HG02884 (cell line): ENCODE measurements around the gene TNP2.
"Not testable (repeated sequence)": the region's sequence is repeated elsewhere in the genome, so short reads cannot be mapped to it uniquely, and the experiment has no call there.

Experiments used
- ATAC-seq: cut with Tn5 transposase; IDR thresholded peaks from one replicate; pipeline ENCODE4 v1.9.1; 2021; ENCODE audit warnings: mild to moderate bottlenecking, moderate library complexity; ENCODE audit not compliant: unreplicated experiment

Gene TNP2

DNA sequence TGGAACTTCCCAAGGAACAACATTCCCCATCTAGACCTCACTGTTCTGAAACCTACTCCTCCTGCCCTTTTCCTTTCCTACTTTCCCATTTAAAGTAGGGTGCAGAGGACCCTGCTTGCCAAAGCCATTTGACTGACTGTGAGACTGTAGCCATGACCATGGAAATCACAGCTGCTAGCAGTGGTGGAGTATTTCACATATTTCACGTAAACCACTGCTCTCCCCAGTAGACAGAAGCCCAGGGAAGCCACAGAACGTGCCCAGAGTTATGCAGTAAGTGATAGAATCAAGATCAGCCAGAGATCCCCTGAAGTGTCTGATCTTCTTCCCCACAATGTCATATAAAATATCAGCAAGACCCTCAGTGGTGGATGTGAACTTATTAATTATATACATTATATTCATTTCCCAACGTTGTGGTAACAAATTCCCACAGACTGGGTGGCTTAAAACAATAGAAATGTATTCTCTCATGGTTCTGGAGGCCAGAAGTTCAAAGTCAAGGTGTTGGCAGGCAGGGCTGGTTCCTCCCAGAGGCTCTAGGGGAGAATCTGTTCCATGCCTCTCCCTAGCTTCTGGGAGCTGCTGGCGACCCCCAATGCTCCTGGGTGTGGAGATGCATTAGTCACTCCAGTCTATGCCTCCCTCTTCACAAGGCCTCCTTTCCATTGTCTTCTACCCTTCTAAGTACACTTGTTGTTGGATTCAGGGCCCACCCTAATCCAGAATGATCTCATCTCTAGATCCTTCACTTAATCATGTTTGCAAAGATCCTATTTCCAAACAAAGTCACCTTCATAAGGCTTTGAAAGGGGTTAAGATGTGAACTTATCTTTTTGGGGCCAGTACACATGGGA lies 32.7 kb upstream of the TNP2 start:
- ATAC-seq: no peak

DNA sequence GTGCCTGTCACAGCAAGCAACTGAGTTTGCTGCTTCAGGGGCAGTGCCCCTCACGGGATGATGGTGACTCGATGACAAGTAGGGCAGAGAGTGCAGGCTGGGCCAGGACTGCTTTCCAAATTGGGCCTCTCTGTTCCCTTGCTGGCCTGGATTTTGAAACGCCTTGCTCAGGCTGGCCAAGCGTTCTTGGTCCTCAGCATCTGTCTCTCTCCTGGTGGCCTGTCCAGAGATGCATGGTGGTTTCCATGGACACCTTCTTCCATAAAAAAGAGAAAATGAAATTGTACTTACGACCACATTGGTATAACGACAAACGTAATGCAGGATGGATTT lies 31.4 kb upstream of the TNP2 start:
- ATAC-seq: no peak

DNA sequence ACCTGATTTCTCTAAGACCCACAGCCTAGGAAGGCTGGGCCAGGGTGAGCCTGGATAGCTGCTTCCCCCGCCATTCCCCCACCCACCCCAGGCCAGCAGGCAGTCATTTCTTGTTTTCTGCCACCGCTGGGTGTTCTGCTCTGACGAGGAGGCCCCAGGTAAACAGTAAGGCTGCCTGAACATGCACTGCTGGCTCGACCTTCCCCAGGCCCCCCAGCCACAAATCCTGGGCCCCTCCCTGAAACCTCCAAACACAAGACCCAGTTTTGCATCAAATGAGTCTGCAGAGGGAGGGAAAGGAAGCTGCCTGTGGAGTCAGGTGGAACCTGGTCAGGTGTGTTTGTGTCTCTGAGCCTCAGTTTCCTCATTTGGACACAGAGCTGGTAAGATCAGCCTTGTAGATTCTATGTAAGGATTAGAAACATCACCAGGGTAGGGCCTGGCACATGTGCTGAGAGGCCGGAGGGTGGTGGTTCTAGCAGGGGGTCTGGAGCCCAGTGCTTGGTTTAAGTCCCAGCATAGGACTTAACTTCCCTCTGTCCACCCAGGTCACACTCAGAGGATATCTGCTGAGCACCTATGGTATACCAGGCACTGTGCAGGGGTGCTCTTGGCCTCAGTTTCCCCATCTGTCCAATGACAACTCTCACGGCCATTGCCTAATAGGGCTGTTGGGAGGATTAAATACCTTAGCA lies 30.9 kb upstream of the TNP2 start:
- ATAC-seq: no peak

DNA sequence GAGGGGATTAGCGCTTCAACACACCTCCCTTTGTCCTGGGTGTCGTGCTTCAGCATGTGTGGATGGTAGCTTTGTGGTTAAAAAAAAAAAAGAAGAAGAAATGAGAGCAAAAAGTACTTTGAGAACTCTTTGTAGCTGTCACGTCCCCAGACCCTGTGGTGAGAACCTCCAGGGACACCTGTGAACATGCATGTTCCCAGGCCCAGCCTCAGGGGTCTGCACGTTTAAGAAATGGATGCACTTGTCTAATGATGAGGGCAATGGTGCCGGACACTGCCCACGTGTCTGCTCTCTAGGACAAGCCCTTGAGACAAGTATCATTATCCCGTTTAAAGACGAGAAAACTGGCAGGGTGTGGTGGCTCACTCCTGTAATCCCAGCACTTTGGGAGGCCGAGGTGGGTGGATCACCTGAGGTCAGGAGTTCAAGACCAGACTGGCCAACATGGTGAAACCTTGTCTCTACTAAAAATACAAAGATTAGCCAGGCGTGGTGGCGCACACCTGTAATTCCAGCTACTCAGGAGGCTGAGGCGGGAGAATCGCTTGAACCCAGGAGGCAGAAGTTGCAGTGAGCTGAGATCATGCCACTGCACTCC lies 29.9 kb upstream of the TNP2 start:
- ATAC-seq: not testable (repeated sequence)

DNA sequence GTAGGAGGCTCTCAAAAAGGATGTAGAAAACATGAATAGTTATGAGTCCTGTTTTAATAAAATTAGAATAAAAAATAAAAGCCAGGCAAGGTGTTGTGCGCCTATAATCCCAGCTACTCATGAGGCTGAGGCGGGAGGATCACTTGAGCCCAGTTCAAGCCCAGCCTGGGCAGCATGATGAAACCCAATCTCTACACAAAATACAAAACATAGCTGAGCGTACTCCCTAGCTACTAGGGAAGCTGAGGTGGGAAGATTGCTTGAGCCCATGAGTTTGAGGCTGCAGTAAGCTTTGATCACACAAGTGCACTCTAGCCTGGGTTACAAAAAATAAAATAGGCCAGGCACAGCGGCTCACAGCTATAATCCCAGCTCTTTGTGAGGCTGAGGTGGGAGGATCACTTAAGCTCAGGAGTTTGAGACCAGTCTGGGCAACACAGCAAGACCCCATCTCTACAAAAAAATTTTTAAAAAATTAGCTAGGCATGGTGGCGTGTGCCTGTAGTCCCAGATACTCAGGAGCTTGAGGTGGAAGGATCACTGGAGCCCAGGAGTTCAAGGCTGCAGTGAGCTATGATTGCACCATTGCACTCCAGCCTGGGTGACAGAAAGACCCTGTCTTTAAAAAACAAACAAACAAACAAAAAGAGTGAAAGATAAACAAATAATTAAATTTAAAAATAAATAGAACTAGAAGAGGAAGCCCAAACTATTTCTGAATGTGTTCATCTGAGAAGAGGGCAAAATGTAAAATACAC lies 29.2 kb upstream of the TNP2 start:
- no peak for ATAC-seq

DNA sequence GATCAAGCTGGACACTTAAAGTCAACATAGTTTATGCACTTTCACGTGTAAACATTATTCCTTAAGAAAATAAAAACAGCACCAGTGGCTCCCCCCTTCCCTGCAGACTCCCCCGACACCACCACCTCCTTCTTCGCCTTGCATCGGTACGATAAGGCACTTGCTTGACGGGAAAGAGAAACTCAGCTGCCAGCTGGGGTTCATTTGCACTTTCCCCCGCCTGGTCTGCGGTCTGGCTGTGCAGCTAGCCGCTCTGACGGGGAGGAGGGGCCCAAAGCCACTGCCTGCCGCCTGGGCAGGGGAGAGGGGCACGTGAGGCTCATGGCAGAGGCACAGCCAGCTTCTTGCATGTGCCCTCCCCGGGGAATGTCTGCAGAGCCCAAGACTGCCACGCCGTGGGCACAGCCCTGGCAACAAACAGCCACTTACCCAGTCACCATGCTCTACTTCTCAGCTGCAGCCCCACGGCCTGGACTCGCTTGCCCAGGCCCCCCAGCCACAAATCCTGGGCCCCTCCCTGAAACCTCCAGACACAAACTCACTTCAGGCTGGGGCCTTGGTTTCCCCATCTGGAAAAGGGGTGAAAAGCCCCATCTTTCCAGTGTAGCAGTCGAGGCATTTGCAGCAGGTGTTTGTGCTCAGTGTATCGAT lies 28.5 kb upstream of the TNP2 start:
- ATAC-seq: peak; percentile 71

DNA sequence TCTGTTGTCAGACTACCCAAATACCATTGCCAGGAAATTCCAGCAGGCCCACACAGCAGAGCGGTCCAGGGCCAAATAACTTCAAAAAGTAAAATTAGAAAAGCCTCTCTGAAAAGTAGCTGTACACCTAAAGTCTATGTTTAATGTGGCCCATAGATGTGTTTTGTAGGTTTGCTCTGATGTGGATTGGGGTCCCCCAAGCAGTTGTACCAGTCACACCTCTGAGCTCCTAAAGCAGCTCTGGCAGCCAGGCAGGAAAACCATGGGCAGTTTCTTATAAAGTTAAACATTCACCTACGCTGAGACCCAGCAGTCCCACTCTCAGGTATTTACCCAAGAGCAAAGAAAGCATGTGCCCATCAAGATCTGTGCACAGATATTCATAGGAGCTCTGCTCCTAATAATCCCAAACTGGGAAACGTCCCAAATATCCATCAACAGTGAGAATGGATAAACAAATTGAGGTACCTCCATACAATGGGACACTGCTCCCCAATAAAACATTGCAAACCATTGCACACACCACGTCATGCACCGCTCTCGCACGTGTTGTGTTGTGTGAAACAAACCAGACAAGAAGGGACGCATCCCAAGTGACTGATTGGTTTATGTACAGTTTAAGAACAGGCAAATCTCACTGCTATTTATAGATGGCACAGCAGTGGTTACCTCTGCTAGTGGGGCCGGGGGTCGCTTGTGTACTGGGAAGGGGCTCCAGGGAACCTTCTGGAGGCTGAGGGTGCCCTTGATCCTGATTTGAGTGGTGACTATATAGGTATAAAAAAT lies 27.8 kb upstream of the TNP2 start:
- ATAC-seq: no peak

DNA sequence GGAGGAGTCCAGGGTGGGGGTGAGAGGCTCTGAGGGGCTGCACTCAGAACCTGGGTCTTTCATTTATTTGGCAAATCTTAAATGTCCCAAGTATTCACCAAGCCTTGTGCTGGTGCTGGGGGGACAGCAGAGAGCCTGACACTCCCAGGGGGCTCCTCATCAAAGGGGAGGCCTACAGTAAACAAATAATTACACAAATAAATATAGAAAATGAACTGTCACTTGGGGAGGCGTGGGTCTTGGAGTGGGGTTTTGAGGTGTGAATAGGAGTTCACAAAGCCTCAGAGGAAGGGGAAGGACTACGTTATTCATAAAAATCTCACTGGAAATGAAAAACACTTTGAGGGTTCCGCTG lies 27.2 kb upstream of the TNP2 start:
- ATAC-seq: no peak

DNA sequence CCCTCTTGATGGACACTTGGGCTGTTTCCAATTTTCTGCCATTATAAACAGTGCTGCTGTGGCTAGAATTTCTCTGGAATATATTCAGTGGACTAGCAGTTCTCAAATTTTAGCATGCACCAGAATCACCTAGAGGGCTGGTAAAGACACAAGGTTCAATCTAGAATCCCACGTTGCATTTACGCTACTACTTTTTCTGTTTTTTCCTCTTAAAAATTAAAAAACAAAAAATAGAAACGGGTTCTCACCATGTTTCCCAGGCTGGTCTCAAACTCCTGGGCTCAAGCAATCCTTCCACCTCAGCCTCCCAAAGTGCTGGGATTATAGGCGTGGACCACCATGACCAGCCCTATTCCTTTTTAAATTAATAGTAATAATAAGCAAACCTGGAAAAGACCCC lies 26.5 kb upstream of the TNP2 start:
- no peak for ATAC-seq

DNA sequence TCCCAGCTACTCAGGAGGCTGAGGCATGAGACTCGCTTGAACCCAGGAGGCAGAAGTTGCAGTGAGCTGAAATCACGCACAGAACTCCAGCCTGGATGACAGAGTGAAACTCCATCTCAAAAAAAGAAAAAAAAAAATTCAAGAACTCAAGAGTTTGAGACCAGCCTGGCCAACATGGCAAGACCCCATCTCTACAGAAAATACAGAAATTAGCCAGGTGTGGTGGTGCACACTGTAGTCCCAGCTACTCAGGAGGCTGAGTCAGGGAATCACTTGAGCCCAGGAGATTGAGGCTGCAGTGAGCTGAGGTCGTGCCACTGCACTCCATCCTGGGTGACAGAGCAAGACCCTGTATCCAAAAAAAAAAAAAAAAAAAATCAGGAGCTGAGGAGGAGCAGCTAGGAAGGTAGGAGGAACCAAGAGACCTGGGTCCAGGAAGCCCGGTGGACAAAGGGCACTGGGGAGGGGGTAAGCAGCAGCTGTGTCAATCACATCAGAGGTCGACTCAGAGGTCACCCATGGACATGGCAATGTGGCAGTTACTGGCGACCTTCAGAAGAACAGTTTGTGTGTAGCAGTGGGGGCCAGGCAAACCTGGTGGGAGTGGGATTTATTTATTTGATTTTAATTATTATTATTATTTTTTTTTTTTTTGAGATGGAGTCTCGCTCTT lies 23.1 kb upstream of the TNP2 start:
- no peak for ATAC-seq

DNA sequence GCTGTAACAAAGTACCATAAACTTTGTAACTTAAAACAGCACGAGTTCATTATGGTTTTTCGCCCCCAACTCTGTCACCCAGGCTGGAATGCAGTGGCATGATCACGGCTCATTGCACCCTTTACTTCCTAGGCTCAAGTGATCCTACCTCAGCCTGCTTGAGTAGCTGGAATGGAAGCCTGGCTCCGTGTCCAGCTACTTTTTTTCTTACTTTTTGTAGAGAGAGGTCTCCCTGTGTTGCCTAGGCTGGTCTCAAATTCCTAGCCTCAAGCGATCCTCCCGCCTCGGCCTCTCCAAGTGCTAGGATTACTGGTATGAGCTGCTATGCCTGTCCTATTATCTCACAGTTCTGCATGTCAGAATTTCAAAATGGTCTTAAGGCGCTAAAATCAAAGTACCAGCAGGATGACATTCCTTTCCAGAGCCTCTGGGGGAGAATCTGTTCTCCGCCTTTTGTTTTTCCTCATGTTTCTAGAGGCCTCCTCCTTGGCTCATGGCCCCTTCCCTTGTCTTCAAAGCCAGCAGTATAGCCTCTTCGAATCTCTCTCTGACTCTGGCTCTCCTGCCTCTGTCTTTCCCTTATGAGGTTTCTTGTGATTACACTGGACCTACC lies 22.1 kb upstream of the TNP2 start:
- no peak for ATAC-seq

DNA sequence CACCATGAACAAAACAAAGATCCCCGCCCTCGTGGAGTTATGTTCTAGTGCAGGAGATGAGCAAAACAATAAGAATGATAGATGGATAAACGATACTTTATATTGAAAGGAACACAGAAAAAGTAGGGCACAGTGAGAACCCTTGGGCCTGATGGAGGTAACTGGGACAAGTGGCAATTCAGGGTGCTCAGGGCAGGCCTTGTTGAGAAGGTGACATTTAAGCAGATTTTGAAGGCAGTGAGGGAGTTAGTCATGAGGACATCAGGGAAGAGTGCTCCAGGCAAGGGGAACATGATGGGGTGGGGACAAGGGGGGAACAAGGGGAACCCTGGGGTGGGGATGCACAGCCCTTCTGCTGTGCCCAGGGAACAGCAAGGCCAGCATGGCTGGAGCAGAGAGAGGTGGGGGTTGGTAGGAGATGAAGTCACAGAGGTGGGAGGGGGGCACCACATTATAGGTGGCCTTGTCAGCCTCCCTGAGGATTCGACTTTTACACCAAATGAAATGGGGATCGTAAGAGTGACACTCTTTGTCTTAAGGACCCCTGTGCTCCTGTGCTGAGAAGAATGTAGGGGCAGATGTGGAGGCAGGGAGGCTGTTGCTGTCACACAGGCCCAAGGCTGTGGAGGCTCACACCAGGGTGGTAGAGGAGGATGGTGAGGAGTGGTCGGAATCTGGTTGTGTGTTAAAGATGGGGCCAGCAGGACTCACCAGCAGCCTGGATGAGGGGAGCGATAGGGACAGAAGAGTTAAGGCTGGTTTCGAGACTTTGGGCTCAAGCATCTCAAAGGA lies 21.2 kb upstream of the TNP2 start:
- ATAC-seq: no peak

DNA sequence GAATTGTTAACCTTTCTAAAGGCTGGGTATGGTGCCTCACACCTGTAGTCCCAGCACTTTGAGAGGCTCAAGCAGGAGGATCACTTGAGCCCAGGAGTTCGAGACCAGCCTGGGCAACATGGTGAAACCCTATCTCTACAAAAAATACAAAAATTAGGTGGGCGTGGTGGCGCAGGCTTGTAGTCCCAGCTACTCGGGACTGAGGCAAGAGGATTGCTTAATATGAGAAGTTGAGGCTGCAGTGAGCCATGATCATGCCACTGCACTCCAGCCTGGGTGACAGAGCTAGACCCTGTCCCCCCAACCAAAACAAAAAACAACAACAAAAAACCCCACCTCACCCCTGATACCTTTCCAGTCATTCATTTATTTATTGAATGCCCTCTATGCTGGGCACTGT lies 20.6 kb upstream of the TNP2 start:
- not testable (repeated sequence) for ATAC-seq

DNA sequence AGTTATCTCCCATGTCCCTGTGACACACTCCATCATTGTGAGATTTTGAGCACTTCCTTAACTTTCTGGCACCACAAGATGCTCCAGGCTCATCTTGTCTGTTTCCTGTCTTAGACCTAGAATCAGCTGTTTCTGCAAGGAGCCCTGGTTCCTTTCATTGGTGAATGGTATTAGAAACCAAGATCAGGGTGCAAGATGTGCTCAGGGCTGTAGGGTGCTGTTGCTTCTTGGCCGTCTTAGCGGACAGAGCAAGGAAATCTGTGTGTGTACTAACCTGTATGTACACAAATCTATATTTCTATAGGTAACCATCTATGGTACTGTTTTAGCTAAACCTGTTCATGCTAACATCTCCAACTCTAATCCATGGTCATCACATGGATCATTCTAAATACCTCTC lies 20.1 kb upstream of the TNP2 start:
- no peak for ATAC-seq

DNA sequence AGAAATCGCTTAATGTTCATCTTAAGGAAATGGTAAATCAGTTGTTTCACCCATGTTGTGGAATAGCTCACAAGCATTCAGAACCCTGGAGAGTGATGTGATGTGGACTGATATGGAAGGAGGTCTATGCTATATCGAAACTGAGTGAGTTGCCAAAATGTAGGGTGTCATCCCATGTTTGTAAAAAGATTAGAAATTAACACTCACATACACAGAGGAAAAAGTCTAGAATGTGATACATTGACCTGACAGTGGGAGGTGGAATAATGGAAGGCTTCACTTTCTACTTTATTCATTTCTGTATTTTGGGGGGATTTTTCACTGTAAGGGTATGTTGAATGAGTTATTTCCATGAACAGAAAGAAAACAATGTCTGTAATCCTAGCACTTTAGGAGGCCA lies 16.7 kb upstream of the TNP2 start:
- no peak for ATAC-seq

DNA sequence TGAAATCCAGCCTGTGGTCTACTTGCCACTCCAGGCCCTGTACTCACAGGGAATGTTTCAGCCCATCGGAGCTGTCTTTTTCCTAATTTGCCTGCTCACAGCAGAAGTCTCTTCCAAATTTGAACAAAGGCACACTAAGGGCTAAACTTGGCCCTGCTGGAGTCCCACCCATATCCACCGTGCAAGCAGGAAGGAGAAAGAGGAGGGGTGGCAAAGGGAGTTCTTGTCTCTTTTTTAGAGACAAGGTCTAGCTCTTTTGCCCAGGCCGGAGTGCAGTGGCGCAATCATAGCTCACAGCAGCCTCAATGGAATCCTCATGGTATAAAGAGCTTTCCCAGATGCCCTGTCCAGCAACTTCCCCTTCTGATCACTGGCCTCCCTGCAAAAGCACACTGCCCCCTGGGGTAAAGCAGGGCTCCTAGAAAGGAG lies 14.7 kb upstream of the TNP2 start:
- no peak for ATAC-seq

DNA sequence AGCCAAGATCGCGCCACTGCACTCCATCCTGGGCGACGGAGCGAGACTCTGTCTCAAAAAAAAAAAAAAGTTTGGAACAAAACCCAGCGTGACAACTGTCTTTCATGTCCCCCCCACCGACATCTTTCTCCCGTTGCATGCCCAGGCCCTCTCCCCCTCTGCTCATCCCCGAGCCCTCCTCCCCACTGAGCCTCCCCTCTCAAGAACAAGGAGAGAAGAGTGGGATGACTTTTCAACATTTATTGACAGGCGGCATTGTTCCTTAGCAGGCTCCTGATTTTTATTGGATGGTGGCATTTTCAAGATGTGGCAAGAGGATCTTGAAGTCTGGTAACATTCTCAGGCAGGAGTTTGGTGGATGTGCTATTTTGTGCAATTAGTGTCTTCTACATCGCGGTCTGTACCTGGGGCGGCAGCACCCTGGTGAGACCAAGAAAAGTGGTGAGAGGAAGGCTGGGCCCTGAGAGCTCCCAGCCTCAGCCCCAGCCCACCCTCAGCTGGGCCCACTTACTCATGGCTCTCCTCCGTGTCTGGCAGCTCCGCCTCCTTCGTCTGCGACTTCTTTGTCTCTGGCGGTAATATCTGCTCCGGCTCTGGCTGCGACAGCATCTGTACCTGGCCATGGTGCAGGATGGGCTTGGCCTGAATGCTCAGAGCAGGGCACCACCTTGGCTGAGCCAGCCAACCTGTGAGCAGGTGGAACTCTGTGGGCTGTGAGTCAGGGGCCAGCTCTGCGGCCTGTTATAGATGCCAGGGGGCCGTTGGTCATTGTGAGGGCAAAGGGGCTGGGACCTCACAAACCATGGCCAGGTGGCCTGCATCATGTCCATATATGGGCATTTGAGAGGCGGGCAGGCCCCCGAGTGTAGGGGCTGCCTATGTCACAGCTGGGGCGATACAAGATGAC lies 11.7 kb upstream of the TNP2 start, which contains the start of gene PRM1:
TSS of gene PRM1 (minus strand) at position 715 of the 907 bp plus-strand sequence. CDS start at position 623, 92 bp downstream.
- ATAC-seq: no peak
